C4-2B (cell line): ENCODE data around the gene BHLHA15.

Source experiments
- CTCF ChIP-seq: fragments of 450-650 bp; conservative IDR thresholded peaks from 2 replicates; pipeline ENCODE4 v1.5.1; 2017; ENCODE audit warnings: mild to moderate bottlenecking
- ZFX ChIP-seq: fragments of 450-650 bp; IDR thresholded peaks from 2 replicates; pipeline ENCODE4 v1.6.1; 2017

GRCh38 chr7:98234429-98235147 lies 23.3 kb downstream of the BHLHA15 start:
- no peak for TF ChIP-seq CTCF
- TF ChIP-seq ZFX = no peak
